Trophoblast cell (in vitro differentiated cells and primary cell): ENCODE measurements around the gene ODF4.
A peak's percentile ranks its signal among the peaks of the same experiment; 100 is the strongest.

ENCODE experiments used
- DNase-seq, 2 donors: peaks; one replicate each; pipeline ENCODE4 v3.0.0-alpha.2; 2016
- H2AFZ ChIP-seq: 2 replicates; pipeline ENCODE4 v1.6.1; 2013; ENCODE audit warnings: low read length, moderate library complexity, mild to moderate bottlenecking; ENCODE audit not compliant: insufficient read depth, poor library complexity
- H2AK5ac ChIP-seq: 2 replicates; pipeline ENCODE4 v1.6.1; 2013; ENCODE audit warnings: mild to moderate bottlenecking, low read length
- H2BK120ac ChIP-seq: 2 replicates; pipeline ENCODE4 v1.6.1; 2013; ENCODE audit warnings: low read length, mild to moderate bottlenecking, moderate library complexity; ENCODE audit not compliant: insufficient read depth, poor library complexity
- H2BK12ac ChIP-seq: 2 replicates; pipeline ENCODE4 v1.6.1; 2013; ENCODE audit warnings: mild to moderate bottlenecking, low read length, moderate library complexity
- H2BK5ac ChIP-seq: 2 replicates; pipeline ENCODE4 v1.6.1; 2013; ENCODE audit warnings: low read length, low read depth, moderate library complexity, mild to moderate bottlenecking; ENCODE audit not compliant: poor library complexity
- H3K14ac ChIP-seq: 2 replicates; pipeline ENCODE4 v1.6.1; 2013; ENCODE audit warnings: mild to moderate bottlenecking, low read length
- H3K18ac ChIP-seq: 2 replicates; pipeline ENCODE4 v1.6.1; 2013; ENCODE audit warnings: mild to moderate bottlenecking, low read length
- H3K23ac ChIP-seq: 2 replicates; pipeline ENCODE4 v1.6.1; 2013; ENCODE audit warnings: low read length
- H3K27ac ChIP-seq: 2 replicates; pipeline ENCODE4 v1.5.1; 2013; ENCODE audit warnings: low read depth, mild to moderate bottlenecking, inconsistent platforms, low read length, moderate library complexity
- H3K27me3 ChIP-seq: 2 replicates; pipeline ENCODE4 v1.6.1; 2013; ENCODE audit warnings: inconsistent platforms, mild to moderate bottlenecking, low read length, moderate library complexity; ENCODE audit not compliant: insufficient read depth
- H3K36me3 ChIP-seq, 2 experiments: 1 replicate in 1 of 2; 2 replicates in 1 of 2; pipeline ENCODE4 v1.6.1; 2013; ENCODE audit warnings: low read length in 2 of 2, mild to moderate bottlenecking in 2 of 2, moderate library complexity in 1 of 2; ENCODE audit not compliant: insufficient read depth in 2 of 2, control insufficient read depth in 1 of 2
- H3K4ac ChIP-seq: 2 replicates; pipeline ENCODE4 v1.6.1; 2013; ENCODE audit warnings: low read depth, mild to moderate bottlenecking, low read length, moderate library complexity
- H3K4me1 ChIP-seq, 2 experiments: 1 replicate in 1 of 2; 2 replicates in 1 of 2; pipeline ENCODE4 v1.6.1; 2013; ENCODE audit warnings: low read length in 2 of 2, mild to moderate bottlenecking in 2 of 2, moderate library complexity in 1 of 2; ENCODE audit not compliant: insufficient read depth in 2 of 2, control insufficient read depth in 1 of 2
- H3K4me2 ChIP-seq: 2 replicates; pipeline ENCODE4 v1.6.1; 2013; ENCODE audit warnings: inconsistent platforms, mild to moderate bottlenecking, low read length, moderate library complexity
- H3K4me3 ChIP-seq: 2 replicates; pipeline ENCODE4 v1.5.1; 2013; ENCODE audit warnings: mild to moderate bottlenecking, low read depth, low read length, inconsistent platforms
- H3K79me1 ChIP-seq: one replicate; pipeline ENCODE4 v1.6.1; 2013; ENCODE audit warnings: low read length
- H3K79me2 ChIP-seq: 2 replicates; pipeline ENCODE4 v1.6.1; 2013; ENCODE audit warnings: low read length, mild to moderate bottlenecking; ENCODE audit not compliant: control insufficient read depth, insufficient read depth, poor library complexity
- H3K9ac ChIP-seq: 2 replicates; pipeline ENCODE4 v1.6.1; 2013; ENCODE audit warnings: mild to moderate bottlenecking, low read length
- H3K9me3 ChIP-seq: 2 replicates; pipeline ENCODE4 v1.6.1; 2013; ENCODE audit warnings: low read depth, mild to moderate bottlenecking, control low read depth, inconsistent platforms, low read length; ENCODE audit not compliant: insufficient read depth
- H4K12ac ChIP-seq: 2 replicates; pipeline ENCODE4 v1.6.1; 2013; ENCODE audit warnings: low read depth, mild to moderate bottlenecking, low read length, moderate library complexity
- H4K8ac ChIP-seq: 2 replicates; pipeline ENCODE4 v1.6.1; 2013; ENCODE audit warnings: low read depth, mild to moderate bottlenecking, low read length, moderate library complexity
- H4K91ac ChIP-seq: one replicate; pipeline ENCODE4 v1.6.1; 2013; ENCODE audit warnings: low read depth, mild to moderate bottlenecking, low read length, moderate library complexity
- WGBS: extraction: QIAGEN DNeasy Blood & Tissue Kit; methylation state at CpG from one replicate; pipeline ENCODE4 v1.1.7; 2013; ENCODE audit warnings: missing lambda C conversion rate; ENCODE audit not compliant: insufficient read length, insufficient coverage; ENCODE audit errors: extremely low coverage; 5-methylcytosine and 5-hydroxymethylcytosine counted together

ODF4 gene

DNA sequence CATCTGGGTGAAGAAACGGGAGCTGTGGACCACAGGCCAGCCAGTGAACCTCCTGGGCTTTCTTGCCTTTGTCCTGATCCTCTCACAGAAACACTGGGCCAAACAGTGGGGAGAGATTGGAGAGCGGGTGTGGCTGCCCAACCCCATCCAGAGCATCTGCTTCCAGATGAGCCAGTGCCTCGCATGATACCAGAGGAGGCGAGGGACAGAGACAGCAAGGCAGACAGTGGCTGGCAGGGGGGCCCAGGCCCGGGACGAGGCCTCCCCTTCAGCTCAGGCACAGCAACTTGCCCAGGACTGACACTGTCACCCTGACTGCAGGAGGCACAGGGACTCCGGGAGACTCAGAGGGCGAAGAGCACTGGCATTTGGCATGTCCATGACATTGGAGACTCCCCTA is 17.6 kb upstream of the ODF4 start:
- Histone ChIP-seq H2AK5ac (no peak overlapping the region), H3K9me3 (no peaks in the 10 kb centered on the region), H2AFZ (no peak overlapping the region), H3K36me3 (no peaks in the 10 kb centered on the region), H3K79me1 (peaks cover 5% of the 10 kb centered on the region), H3K9ac (no peak overlapping the region), H3K4me3 (no peak overlapping the region), H4K8ac (no peak overlapping the region), H3K4ac (no peak overlapping the region), H3K4me2 (no peak overlapping the region), H2BK120ac (no peak overlapping the region), H3K14ac (no peak overlapping the region), H3K18ac (no peak overlapping the region), H3K23ac (no peak overlapping the region), H2BK5ac (no peak overlapping the region), H3K79me2 (peaks cover 1% of the 10 kb centered on the region), H4K91ac (no peak overlapping the region), H3K27me3 (peaks cover 1% of the 10 kb centered on the region), H2BK12ac (no peak overlapping the region), H3K4me1 (peaks cover 3 to 6% of the 10 kb centered on the region in 2 experiments), H3K27ac (no peak overlapping the region), H4K12ac (no peak overlapping the region)
- no CpG with 5 or more reads among the region's 8 CpGs for WGBS
- DNase-seq = no peak

DNA sequence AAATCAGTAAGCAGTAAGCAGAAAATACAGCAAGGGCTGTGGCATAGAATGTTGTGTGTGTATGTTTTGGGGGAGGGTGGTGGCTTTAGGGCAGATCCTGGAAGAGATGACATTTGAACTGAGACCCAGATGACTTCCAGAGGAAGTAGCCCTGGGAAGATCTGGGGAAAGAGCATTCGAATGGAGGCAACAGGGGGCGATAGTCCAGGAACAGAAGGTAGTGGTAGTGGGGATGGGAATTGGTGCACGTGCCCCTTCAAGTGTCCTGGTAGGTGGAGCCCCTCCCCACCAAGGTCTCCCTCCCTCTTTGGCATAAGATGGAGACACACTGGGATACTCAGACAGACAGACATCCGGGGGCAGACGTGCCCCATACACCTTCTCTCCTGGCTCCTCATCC is 15.5 kb upstream of the ODF4 start:
- Histone ChIP-seq H3K14ac (no peak overlapping the region), H3K4me3 (no peak overlapping the region), H3K36me3 (no peaks in the 10 kb centered on the region), H4K12ac (no peak overlapping the region), H2AFZ (no peak overlapping the region), H3K23ac (no peak overlapping the region), H2BK120ac (no peak overlapping the region), H3K4me2 (no peak overlapping the region), H3K18ac (no peak overlapping the region), H3K9ac (no peak overlapping the region), H2AK5ac (no peak overlapping the region), H3K79me2 (peaks cover 1% of the 10 kb centered on the region), H3K4ac (no peak overlapping the region), H4K8ac (no peak overlapping the region), H3K9me3 (no peaks in the 10 kb centered on the region), H2BK12ac (no peak overlapping the region), H4K91ac (no peak overlapping the region), H3K27ac (no peak overlapping the region), H3K4me1 (peaks cover 7 to 8% of the 10 kb centered on the region in 2 experiments), H3K79me1 (peaks cover 6% of the 10 kb centered on the region), H3K27me3 (peaks cover 5% of the 10 kb centered on the region), H2BK5ac (no peak overlapping the region)
- no peak for DNase-seq
- no CpG with 5 or more reads among the region's 5 CpGs for WGBS

DNA sequence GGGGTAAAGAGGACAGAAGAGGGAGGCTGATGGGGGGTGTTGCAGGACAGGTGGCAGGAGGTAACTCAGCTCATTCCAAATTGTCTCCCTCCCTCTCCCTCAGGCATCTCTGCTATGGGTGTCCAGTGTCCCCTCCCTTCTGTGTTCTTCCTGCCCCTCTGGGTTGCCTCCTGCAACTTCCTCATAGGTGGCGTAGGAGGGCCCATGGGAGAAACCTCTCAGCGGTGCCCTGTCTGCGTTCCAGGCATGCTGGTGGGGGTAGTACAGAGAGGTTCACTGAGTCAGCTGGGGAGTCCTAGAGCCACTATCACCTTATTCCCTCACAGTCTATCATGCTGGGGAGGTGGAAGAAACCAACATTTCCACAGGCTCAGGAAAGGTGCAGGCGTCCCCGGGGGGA is 14.7 kb upstream of the ODF4 start:
- no peaks in the 10 kb centered on the region for H3K36me3 ChIP-seq
- H3K27ac ChIP-seq = no peak overlapping the region
- H3K9me3 ChIP-seq = no peaks in the 10 kb centered on the region
- H4K91ac ChIP-seq = no peak overlapping the region
- H2AK5ac ChIP-seq = no peak overlapping the region
- H4K8ac ChIP-seq = no peak overlapping the region
- H3K27me3 ChIP-seq = peaks cover 5% of the 10 kb centered on the region
- no peak overlapping the region for H3K18ac ChIP-seq
- no CpG with 5 or more reads among the region's 5 CpGs for WGBS
- no peak overlapping the region for H4K12ac ChIP-seq
- H3K4me2 ChIP-seq = no peak overlapping the region
- H3K79me2 ChIP-seq = peaks cover 1% of the 10 kb centered on the region
- no peak overlapping the region for H3K9ac ChIP-seq
- DNase-seq = no peak
- no peak overlapping the region for H3K4ac ChIP-seq
- H3K79me1 ChIP-seq = peaks cover 6% of the 10 kb centered on the region
- H2BK5ac ChIP-seq = no peak overlapping the region
- H2BK120ac ChIP-seq = no peak overlapping the region
- no peak overlapping the region for H2AFZ ChIP-seq
- no peak overlapping the region for H3K4me3 ChIP-seq
- H2BK12ac ChIP-seq = no peak overlapping the region
- peaks cover 7 to 8% of the 10 kb centered on the region in 2 experiments for H3K4me1 ChIP-seq
- no peak overlapping the region for H3K14ac ChIP-seq
- H3K23ac ChIP-seq = no peak overlapping the region

DNA sequence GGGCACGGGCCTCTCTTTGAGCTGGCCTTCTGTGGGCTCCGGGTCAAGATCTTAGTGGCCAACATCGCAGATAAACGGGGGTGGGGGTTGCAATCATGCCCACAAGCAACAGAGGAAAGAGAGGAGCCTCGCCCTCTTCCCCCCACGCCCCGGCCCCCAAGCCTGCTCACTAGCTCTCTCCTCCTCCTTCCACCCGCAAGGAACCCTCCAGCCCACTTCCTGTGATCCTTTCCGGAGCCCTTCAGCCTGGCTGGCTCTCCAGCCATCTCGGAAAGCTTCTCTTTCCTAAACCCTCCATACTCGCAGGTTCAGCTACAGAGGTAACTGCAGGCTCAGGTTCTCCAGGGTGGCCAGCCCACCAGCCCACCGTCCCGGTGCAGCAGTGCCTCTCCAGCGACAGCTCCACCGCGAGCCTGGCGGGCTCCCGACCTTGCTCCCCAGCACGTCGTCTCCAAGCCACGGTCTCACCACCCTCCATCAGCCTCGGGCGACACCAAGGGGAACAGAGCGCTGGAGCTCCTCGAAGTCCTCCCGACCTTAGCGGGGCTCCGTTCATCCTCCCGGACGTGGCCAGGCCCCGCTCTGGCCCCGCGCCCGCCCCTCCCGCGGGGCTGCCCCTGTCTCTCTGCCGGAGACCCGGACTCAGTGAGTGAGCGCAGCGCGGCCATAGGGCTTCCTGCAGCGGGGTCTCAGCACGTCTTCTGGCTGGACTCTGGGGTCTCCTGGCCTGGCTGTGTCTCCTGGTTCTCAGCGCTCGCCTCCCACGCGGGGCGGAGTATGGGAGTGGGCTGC is 12.9 kb upstream of the ODF4 start:
- H2AK5ac ChIP-seq = no peak overlapping the region
- H2BK12ac ChIP-seq = peak overlapping the region; percentile 15
- H4K8ac ChIP-seq = peak overlapping the region; percentile 90
- H3K14ac ChIP-seq = peak overlapping the region; percentile 2
- H3K79me1 ChIP-seq = peaks cover 6% of the 10 kb centered on the region
- H3K79me2 ChIP-seq = peaks cover 1% of the 10 kb centered on the region
- no peak overlapping the region for H3K9ac ChIP-seq
- WGBS = no CpG with 5 or more reads among the region's 48 CpGs
- H2AFZ ChIP-seq = peak overlapping the region; percentile 92
- no peaks in the 10 kb centered on the region for H3K9me3 ChIP-seq
- peak overlapping the region; percentile 67 for H4K12ac ChIP-seq
- no peak overlapping the region for H3K4ac ChIP-seq
- H3K4me3 ChIP-seq = peak overlapping the region; percentile 47
- H3K27me3 ChIP-seq = peaks cover 5% of the 10 kb centered on the region
- H3K4me1 ChIP-seq = peaks cover 7 to 8% of the 10 kb centered on the region in 2 experiments
- peak overlapping the region; percentile 10 for H2BK120ac ChIP-seq
- DNase-seq = no peak
- no peak overlapping the region for H3K18ac ChIP-seq
- H3K36me3 ChIP-seq = no peaks in the 10 kb centered on the region
- H3K27ac ChIP-seq = no peak overlapping the region
- no peak overlapping the region for H3K23ac ChIP-seq
- peak overlapping the region; percentile 63 for H4K91ac ChIP-seq
- no peak overlapping the region for H2BK5ac ChIP-seq
- peak overlapping the region; percentile 84 for H3K4me2 ChIP-seq
